Measurements from ENCODE around the gene COL25A1.

COL25A1 gene

GRCh38 chr4:108963910-108964309, 338.5 kb downstream of the COL25A1 start:
- Histone ChIP-seq H3K9me3 (ENCODE audit: insufficient read depth, low read length) (no peaks in the 10 kb centered on the region), H3K4me3 (ENCODE audit: insufficient read length, low read depth) (no peak overlapping the region), H3K4me1 (ENCODE audit: insufficient read depth, insufficient read length) (no peaks in the 10 kb centered on the region), H3K36me3 (ENCODE audit: insufficient read depth, insufficient read length, low read length) (no peaks in the 10 kb centered on the region), H3K27me3 (ENCODE audit: insufficient read depth, insufficient read length) (no peaks in the 10 kb centered on the region), H3K9ac (ENCODE audit: insufficient read length, low read depth) (no peak overlapping the region)
- TF ChIP-seq ZNF274 (IDR thresholded peaks at IDR 0.05; ENCODE audit: low read depth, low read length): no peak
- DNase-seq (ENCODE audit: low read depth, low spot score): no peak

GRCh38 chr4:108959491-108959890, 343.0 kb downstream of the COL25A1 start:
- no peak for DNase-seq (ENCODE audit: low read depth, low spot score)
- Histone ChIP-seq H3K4me3 (ENCODE audit: insufficient read length, low read depth) (no peak overlapping the region), H3K4me1 (ENCODE audit: insufficient read depth, insufficient read length) (no peaks in the 10 kb centered on the region), H3K9me3 (ENCODE audit: insufficient read depth, low read length) (no peaks in the 10 kb centered on the region), H3K36me3 (ENCODE audit: insufficient read depth, insufficient read length, low read length) (no peaks in the 10 kb centered on the region), H3K27me3 (ENCODE audit: insufficient read depth, insufficient read length) (no peaks in the 10 kb centered on the region), H3K9ac (ENCODE audit: insufficient read length, low read depth) (no peak overlapping the region)
- no peak for TF ChIP-seq SUZ12 (IDR thresholded peaks at IDR 0.05; ENCODE audit: extremely low read depth, insufficient read depth, insufficient read length)
- TF ChIP-seq ZNF274 (IDR thresholded peaks at IDR 0.05; ENCODE audit: low read depth, low read length): no peak
- TF ChIP-seq YY1 (IDR thresholded peaks at IDR 0.05; ENCODE audit: insufficient read depth, insufficient read length): no peak

- Histone ChIP-seq H3K36me3 (ENCODE audit: insufficient read depth, insufficient read length, low read length) (no peaks in the 10 kb centered on the region), H3K4me3 (ENCODE audit: insufficient read length, low read depth) (no peak overlapping the region), H3K27me3 (ENCODE audit: insufficient read depth, insufficient read length) (no peaks in the 10 kb centered on the region), H3K9ac (ENCODE audit: insufficient read length, low read depth) (no peak overlapping the region), H3K9me3 (ENCODE audit: insufficient read depth, low read length) (no peaks in the 10 kb centered on the region), H3K4me1 (ENCODE audit: insufficient read depth, insufficient read length) (no peaks in the 10 kb centered on the region)
- DNase-seq (ENCODE audit: low read depth, low spot score): no peak
- TF ChIP-seq SUZ12 (IDR thresholded peaks at IDR 0.05; ENCODE audit: extremely low read depth, insufficient read depth, insufficient read length) (no peak), ZNF274 (IDR thresholded peaks at IDR 0.05; ENCODE audit: low read depth, low read length) (no peak), YY1 (IDR thresholded peaks at IDR 0.05; ENCODE audit: insufficient read depth, insufficient read length) (no peak)
Observed at GRCh38 chr4:108954880-108955279, 347.6 kb downstream of the COL25A1 start.

GRCh38 chr4:108953941-108954340, 348.5 kb downstream of the COL25A1 start:
- no peak overlapping the region for H3K9ac ChIP-seq (ENCODE audit: insufficient read length, low read depth)
- H3K4me1 ChIP-seq (ENCODE audit: insufficient read depth, insufficient read length): no peaks in the 10 kb centered on the region
- no peak for DNase-seq (ENCODE audit: low read depth, low spot score)
- no peak overlapping the region for H3K4me3 ChIP-seq (ENCODE audit: insufficient read length, low read depth)
- H3K9me3 ChIP-seq (ENCODE audit: insufficient read depth, low read length): no peaks in the 10 kb centered on the region
- H3K27me3 ChIP-seq (ENCODE audit: insufficient read depth, insufficient read length): no peaks in the 10 kb centered on the region
- no peaks in the 10 kb centered on the region for H3K36me3 ChIP-seq (ENCODE audit: insufficient read depth, insufficient read length, low read length)
- TF ChIP-seq YY1 (IDR thresholded peaks at IDR 0.05; ENCODE audit: insufficient read depth, insufficient read length): no peak

GRCh38 chr4:108950158-108950915, 352.1 kb downstream of the COL25A1 start:
- Histone ChIP-seq H3K36me3 (ENCODE audit: insufficient read depth, insufficient read length, low read length) (no peaks in the 10 kb centered on the region), H3K4me1 (ENCODE audit: insufficient read depth, insufficient read length) (no peaks in the 10 kb centered on the region), H3K9me3 (ENCODE audit: insufficient read depth, low read length) (no peaks in the 10 kb centered on the region), H3K4me3 (ENCODE audit: insufficient read length, low read depth) (no peak overlapping the region), H3K9ac (ENCODE audit: insufficient read length, low read depth) (no peak overlapping the region), H3K27me3 (ENCODE audit: insufficient read depth, insufficient read length) (no peaks in the 10 kb centered on the region)
- no peak for DNase-seq (ENCODE audit: low read depth, low spot score)
- TF ChIP-seq YY1 (IDR thresholded peaks at IDR 0.05; ENCODE audit: insufficient read depth, insufficient read length) (no peak), ZNF274 (IDR thresholded peaks at IDR 0.05; ENCODE audit: low read depth, low read length) (no peak)

GRCh38 chr4:108947526-108947925, 354.9 kb downstream of the COL25A1 start:
- Histone ChIP-seq H3K27me3 (ENCODE audit: insufficient read depth, insufficient read length) (no peaks in the 10 kb centered on the region), H3K9ac (ENCODE audit: insufficient read length, low read depth) (no peak overlapping the region), H3K4me1 (ENCODE audit: insufficient read depth, insufficient read length) (no peaks in the 10 kb centered on the region), H3K36me3 (ENCODE audit: insufficient read depth, insufficient read length, low read length) (no peaks in the 10 kb centered on the region), H3K9me3 (ENCODE audit: insufficient read depth, low read length) (no peaks in the 10 kb centered on the region), H3K4me3 (ENCODE audit: insufficient read length, low read depth) (no peak overlapping the region)
- DNase-seq (ENCODE audit: low read depth, low spot score): no peak
- TF ChIP-seq ZNF274 (IDR thresholded peaks at IDR 0.05; ENCODE audit: low read depth, low read length) (no peak), YY1 (IDR thresholded peaks at IDR 0.05; ENCODE audit: insufficient read depth, insufficient read length) (no peak), SUZ12 (IDR thresholded peaks at IDR 0.05; ENCODE audit: extremely low read depth, insufficient read depth, insufficient read length) (no peak)

- H3K36me3 ChIP-seq (ENCODE audit: insufficient read depth, insufficient read length, low read length): no peaks in the 10 kb centered on the region
- H3K9me3 ChIP-seq (ENCODE audit: insufficient read depth, low read length): no peaks in the 10 kb centered on the region
- no peak overlapping the region for H3K9ac ChIP-seq (ENCODE audit: insufficient read length, low read depth)
- H3K4me1 ChIP-seq (ENCODE audit: insufficient read depth, insufficient read length): no peaks in the 10 kb centered on the region
- no peak for DNase-seq (ENCODE audit: low read depth, low spot score)
- no peak overlapping the region for H3K4me3 ChIP-seq (ENCODE audit: insufficient read length, low read depth)
- no peaks in the 10 kb centered on the region for H3K27me3 ChIP-seq (ENCODE audit: insufficient read depth, insufficient read length)
- TF ChIP-seq ZNF274 (IDR thresholded peaks at IDR 0.05; ENCODE audit: low read depth, low read length) (no peak), SUZ12 (IDR thresholded peaks at IDR 0.05; ENCODE audit: extremely low read depth, insufficient read depth, insufficient read length) (no peak), YY1 (IDR thresholded peaks at IDR 0.05; ENCODE audit: insufficient read depth, insufficient read length) (no peak)
Observed at GRCh38 chr4:108946237-108946636, 356.2 kb downstream of the COL25A1 start.

Measured in NT2/D1 (cell line).